Naive B cell (primary cell): Measurements from ENCODE around the gene DNAJC8. TPM values are rescaled to one million over a fixed set of nuclear protein-coding genes. Genes with fewer than 3 reads are reported as not detected.

Source experiments
- ATAC-seq, 2 donors: fragments of 150-1000 bp; cut with Tn5 transposase; 2 replicates each; pipeline ENCODE4 v1.10.0; 2021; ENCODE audit warnings: low read depth in 2 of 2, mild to moderate bottlenecking in 2 of 2, moderate library complexity in 2 of 2
- DNase-seq: peaks from one replicate; pipeline ENCODE4 v3.0.0; 2022
- H3K27ac Mint-ChIP-seq, 6 donors: one replicate each; pipeline ENCODE4 v1.8.0; 2020 to 2022; ENCODE audit warnings: mild to moderate bottlenecking in 6 of 6, mixed read lengths in 6 of 6, moderate library complexity in 5 of 6, inconsistent platforms in 2 of 6
- H3K27me3 Mint-ChIP-seq, 3 donors: one replicate each; pipeline ENCODE4 v1.8.0; 2021 to 2022; ENCODE audit warnings: mixed read lengths in 3 of 3, mild to moderate bottlenecking in 1 of 3
- H3K36me3 Mint-ChIP-seq, 2 donors: one replicate each; pipeline ENCODE4 v1.8.0; 2020 to 2022; ENCODE audit warnings: mixed read lengths in 2 of 2, inconsistent platforms in 1 of 2, mild to moderate bottlenecking in 1 of 2
- H3K4me1 Mint-ChIP-seq, 3 donors: one replicate each; pipeline ENCODE4 v1.8.0; 2020 to 2022; ENCODE audit warnings: mixed read lengths in 3 of 3, inconsistent platforms in 1 of 3, mild to moderate bottlenecking in 1 of 3, moderate library complexity in 1 of 3
- H3K4me3 Mint-ChIP-seq, 8 donors: one replicate each; pipeline ENCODE4 v1.8.0; 2020 to 2022; ENCODE audit warnings: mild to moderate bottlenecking in 8 of 8, mixed read lengths in 8 of 8, moderate library complexity in 8 of 8, inconsistent platforms in 2 of 8
- H3K9me3 Mint-ChIP-seq, 7 donors: one replicate each; pipeline ENCODE4 v1.8.0; 2020 to 2022; ENCODE audit warnings: mixed read lengths in 7 of 7, mild to moderate bottlenecking in 5 of 7, inconsistent platforms in 2 of 7, moderate library complexity in 1 of 7
- polyA plus RNA-seq, 6 donors: library from polyadenylated mRNA; unstranded; fragments of 300-500 nt; fragmentation: Illumina TruSeq; gene quantifications; one replicate each; pipeline ENCODE4 v1.2.3, GENCODE V29; 2021; ENCODE audit warnings: low read depth in 6 of 6

Gene DNAJC8
- polyA plus RNA-seq, 6 donors from 2014 or later, result 145 to 193 (median 151) TPM

DNA sequence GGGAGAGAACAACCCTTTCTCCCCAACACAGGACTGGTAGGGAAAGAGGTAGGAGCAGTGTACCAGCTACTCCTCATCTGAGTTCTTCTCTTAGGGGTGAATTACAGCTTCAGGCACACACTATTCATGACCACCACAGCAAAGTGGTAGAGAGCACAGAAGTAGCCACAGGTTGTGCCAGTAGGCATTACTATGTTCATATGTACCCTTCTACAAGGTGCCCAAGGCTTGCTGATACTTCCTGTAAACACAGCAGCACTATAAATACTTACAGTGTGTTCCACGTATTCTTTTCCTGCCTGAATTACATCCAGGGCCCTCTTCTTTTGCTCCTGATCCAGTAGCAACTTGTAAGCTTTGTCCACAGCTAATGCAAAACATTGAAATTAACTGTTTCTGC lies 23.1 kb downstream of the DNAJC8 start:
- DNase-seq (no peak), ATAC-seq (no peak)
- H3K27me3 Mint-ChIP-seq, result no peaks in the 10 kb centered on the region
- peak overlapping the region in 1 of 6 donors; percentile 16 for H3K27ac Mint-ChIP-seq
- peaks cover 0 to 22% of the 10 kb centered on the region in 2 donors for H3K36me3 Mint-ChIP-seq
- H3K9me3 Mint-ChIP-seq, result no peaks in the 10 kb centered on the region
- H3K4me1 Mint-ChIP-seq, result peaks cover 0 to 5% (median 3%) of the 10 kb centered on the region in 3 donors
- no peak overlapping the region for H3K4me3 Mint-ChIP-seq

DNA sequence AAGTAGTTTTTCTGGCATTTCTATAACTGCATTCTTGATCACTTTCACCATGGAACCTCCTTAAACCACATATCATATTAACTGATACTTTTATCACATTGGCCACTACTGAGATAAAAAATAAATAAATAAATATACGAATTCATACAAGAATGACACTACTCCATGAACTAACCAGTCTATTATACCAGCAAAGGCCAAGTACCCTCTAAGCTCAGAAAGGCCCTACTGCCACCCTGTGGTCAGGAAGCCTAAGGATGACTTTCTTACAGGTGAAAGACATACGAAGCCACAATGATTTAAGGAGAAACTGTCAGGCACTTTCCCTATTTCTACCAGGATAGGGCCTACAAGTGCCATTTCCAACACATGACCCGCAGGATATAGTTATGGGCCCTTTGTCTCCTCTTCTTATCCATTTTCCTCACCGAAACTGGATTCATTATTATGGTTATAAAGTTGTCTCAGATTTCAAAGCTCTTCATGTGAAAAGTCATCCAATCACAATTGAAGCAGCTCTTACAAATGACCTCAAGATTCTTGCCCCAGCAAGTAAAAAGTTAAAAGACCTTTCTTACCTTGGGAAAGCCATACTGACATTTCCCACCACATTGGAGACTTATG lies 23.9 kb downstream of the DNAJC8 start:
- Mint-ChIP-seq H3K4me3 (no peak overlapping the region), H3K4me1 (peaks cover 0 to 5% (median 3%) of the 10 kb centered on the region in 3 donors), H3K27ac (peak overlapping the region in 2 of 6 donors; percentile 38 to 71), H3K36me3 (peaks cover 2 to 25% of the 10 kb centered on the region in 2 donors), H3K9me3 (no peaks in the 10 kb centered on the region), H3K27me3 (no peaks in the 10 kb centered on the region)
- ATAC-seq (peak; percentile 83 to 91), DNase-seq (peak; percentile 61)

DNA sequence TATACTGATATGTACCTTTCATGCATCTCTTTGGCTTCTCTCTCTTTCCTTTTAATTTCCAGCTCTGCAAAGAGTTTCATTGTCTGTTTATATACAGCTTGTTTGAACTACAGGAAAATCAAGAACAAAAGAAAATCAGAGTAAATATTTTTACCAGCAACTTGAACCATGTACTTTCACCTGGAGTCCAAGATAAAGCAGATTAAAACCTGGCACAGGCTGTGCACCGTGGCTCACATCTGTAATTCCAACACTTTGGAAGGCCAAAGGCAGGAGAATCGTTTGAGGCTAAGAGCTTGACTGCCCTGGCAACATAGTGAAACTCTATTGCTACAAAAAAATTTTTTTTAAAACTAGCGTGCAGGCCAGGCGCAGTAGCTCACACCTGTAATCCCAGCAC lies 27.6 kb downstream of the DNAJC8 start:
- Mint-ChIP-seq H3K4me3 (no peak overlapping the region), H3K27me3 (no peaks in the 10 kb centered on the region), H3K9me3 (no peaks in the 10 kb centered on the region), H3K27ac (no peak overlapping the region), H3K4me1 (peaks cover under 1 to 13% (median 6%) of the 10 kb centered on the region in 3 donors), H3K36me3 (peaks cover 23 to 39% of the 10 kb centered on the region in 2 donors)
- DNase-seq, result no peak
- no peak for ATAC-seq

DNA sequence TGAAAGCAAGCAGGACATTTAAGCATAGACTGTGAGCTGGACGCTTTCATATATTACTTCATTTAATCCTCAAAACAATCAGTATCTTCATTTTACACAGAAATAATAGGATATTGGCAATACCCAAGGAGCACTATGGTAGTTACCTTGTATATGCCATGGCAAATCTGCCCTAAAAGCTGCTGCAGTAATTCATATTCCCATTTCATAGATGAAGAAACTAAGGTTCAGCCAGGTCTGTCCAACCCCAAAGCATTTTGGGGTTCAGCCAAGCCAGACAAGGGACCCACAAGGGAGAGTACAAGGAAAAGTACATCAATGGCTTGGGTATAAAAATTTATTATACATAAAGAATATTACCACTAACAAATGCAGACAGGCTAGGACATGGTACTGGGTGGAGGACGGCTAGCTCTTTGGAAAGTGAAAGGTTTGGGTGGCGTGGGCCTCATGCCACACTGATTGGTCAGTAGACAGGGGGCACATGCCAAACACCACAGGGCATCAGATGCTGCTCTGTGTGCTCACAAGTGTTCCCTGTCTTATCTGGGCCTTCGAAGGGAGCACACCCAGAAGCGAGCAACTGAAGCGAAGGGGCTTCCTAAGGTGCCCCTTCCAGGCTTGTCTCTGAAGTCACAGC lies 32.5 kb downstream of the DNAJC8 start:
- ATAC-seq, result no peak
- Mint-ChIP-seq H3K9me3 (no peaks in the 10 kb centered on the region), H3K4me1 (peaks cover 20 to 32% (median 26%) of the 10 kb centered on the region in 3 donors), H3K27ac (peak overlapping the region in 4 of 6 donors; percentile 65 to 80 (median 68)), H3K4me3 (peak overlapping the region in 2 of 8 donors; percentile 76 to 81), H3K27me3 (no peaks in the 10 kb centered on the region), H3K36me3 (peaks cover 38 to 48% of the 10 kb centered on the region in 2 donors)
- no peak for DNase-seq

DNA sequence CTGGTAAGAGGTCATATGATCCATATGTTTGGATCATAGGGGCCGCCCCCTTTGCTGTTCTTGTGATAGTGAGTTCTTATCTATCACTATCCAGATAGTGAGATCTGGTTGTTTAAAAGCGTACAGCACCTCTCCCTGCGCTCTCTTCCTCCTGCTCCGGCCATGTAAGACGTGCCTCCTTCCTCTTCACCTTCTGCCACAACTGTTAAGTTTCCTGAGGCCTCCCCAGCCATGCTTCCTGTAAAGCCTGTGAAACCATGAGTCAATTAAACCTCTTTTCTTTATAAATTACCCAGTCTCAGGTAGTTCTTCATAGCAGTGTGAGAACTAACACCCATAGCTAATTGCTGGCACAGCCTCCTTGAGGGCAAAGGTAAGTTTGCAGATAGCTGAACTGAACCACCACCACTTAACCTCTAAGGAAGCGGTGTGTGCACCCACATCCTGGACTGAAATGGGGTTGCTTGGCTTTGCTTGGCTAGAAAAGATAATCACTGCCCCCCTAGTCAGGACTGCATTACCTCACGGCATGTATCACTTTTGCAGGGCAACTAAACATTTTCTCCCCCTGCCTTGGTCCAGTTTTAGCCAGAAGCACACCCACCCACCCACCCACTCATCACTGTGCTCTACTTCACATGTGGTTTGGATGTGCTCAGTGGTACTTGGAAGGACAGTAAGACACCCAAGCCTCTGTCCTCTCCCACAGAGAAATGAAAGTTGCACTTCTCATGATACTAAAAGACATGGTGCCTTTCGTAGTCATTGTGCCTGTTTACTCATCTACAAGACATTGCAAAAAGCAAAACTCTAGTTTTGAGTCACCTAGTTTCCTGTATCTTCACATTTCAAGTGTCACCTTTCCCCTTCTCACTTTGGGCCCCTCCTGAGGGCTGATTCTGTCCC lies 33.2 kb downstream of the DNAJC8 start:
- Mint-ChIP-seq H3K27ac (peak overlapping the region; percentile 10 to 80 (median 68)), H3K9me3 (no peaks in the 10 kb centered on the region), H3K36me3 (peaks cover 34 to 48% of the 10 kb centered on the region in 2 donors), H3K27me3 (no peaks in the 10 kb centered on the region), H3K4me3 (peak overlapping the region in 3 of 8 donors; percentile 5 to 81 (median 76)), H3K4me1 (peaks cover 20 to 32% (median 26%) of the 10 kb centered on the region in 3 donors)
- DNase-seq, result no peak
- ATAC-seq, result peak; percentile 43 to 47

DNA sequence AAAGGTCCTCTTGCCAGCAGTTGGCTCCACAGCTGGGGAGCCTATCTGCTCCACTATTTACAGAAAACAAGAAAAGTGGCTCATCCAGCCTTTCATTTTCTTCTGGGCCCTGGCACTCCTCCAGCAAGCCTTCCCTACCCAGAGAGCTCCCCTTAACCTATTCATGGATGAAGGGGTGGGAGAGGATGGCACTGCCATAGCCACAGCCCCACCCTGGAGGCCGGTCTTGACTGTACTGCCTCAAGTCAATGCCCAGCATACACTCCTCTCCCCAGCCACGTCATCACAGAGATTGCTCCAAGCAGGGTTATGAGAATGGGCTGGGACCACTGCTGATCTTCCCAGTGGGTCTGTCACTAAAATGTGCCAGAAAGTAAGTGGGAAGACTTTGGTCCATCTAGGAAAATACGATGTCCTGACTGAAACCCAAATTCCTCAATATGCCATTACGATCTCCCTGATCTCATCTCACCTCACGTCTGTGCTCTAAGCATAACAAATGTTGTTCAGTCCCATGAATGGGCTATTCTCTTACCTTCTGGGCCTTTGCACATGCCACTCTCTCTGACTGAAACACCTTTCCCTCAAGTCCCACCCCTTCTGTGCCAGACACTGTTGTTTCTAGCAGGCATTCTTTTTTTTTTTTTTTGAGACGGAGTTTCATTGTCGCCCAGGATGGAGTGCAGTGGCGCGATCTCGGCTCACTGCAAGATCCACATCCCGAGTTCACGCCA lies 35.0 kb downstream of the DNAJC8 start:
- no peaks in the 10 kb centered on the region for H3K27me3 Mint-ChIP-seq
- DNase-seq (no peak), ATAC-seq (no peak)
- peak overlapping the region in 2 of 6 donors; percentile 42 to 69 for H3K27ac Mint-ChIP-seq
- H3K36me3 Mint-ChIP-seq, result peaks cover 25 to 43% of the 10 kb centered on the region in 2 donors
- H3K9me3 Mint-ChIP-seq, result no peaks in the 10 kb centered on the region
- peak overlapping the region in 1 of 8 donors; percentile 37 for H3K4me3 Mint-ChIP-seq
- peaks cover 24 to 32% (median 26%) of the 10 kb centered on the region in 3 donors for H3K4me1 Mint-ChIP-seq

DNA sequence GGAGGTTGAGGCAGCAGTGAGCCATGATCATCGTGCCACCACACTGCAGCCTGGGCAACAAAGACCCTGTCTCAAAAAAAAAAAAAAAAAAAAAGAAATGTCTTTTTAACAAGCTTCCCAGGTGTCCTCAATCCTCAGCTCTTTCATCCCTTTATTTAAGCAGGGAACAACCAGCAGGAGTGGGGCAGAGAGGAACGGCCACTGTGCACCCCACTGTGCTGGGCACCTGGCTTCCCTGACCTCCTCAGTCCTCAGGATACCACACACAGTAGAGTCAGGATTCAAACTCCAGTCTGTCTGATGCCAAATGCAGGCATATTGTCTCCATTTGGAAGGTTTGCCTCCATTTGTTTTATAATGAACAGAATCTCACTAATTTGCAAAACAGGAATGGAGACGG lies 36.5 kb downstream of the DNAJC8 start:
- H3K27me3 Mint-ChIP-seq, result no peaks in the 10 kb centered on the region
- H3K9me3 Mint-ChIP-seq, result no peaks in the 10 kb centered on the region
- H3K36me3 Mint-ChIP-seq, result peaks cover 25 to 43% of the 10 kb centered on the region in 2 donors
- no peak overlapping the region for H3K4me3 Mint-ChIP-seq
- DNase-seq, result no peak
- no peak for ATAC-seq
- H3K4me1 Mint-ChIP-seq, result peaks cover 24 to 32% (median 26%) of the 10 kb centered on the region in 3 donors
- peak overlapping the region in 2 of 6 donors; percentile 18 to 82 for H3K27ac Mint-ChIP-seq

DNA sequence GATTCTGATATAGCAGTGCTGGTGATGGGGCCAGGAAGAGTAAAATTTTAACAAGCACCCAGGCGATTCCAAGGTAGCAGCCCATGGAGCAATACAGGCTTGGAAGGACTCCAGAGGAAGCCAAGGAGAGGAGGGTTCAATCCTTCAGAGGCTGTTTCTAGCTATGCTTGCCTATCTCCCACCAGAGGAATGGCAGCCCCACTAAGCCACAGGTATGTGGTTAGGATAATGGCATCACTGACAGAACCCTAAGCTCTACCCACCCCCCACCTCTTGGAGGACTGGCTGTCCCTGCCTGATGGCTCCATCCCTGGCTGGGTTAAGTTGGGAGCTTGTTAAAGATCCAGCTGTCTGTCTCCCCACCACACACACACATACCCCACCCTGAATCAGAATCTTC lies 37.0 kb downstream of the DNAJC8 start:
- no peaks in the 10 kb centered on the region for H3K9me3 Mint-ChIP-seq
- peaks cover 19 to 38% of the 10 kb centered on the region in 2 donors for H3K36me3 Mint-ChIP-seq
- ATAC-seq (no peak), DNase-seq (no peak)
- H3K27ac Mint-ChIP-seq, result no peak overlapping the region
- peaks cover 24 to 29% (median 26%) of the 10 kb centered on the region in 3 donors for H3K4me1 Mint-ChIP-seq
- H3K4me3 Mint-ChIP-seq, result no peak overlapping the region
- no peaks in the 10 kb centered on the region for H3K27me3 Mint-ChIP-seq

DNA sequence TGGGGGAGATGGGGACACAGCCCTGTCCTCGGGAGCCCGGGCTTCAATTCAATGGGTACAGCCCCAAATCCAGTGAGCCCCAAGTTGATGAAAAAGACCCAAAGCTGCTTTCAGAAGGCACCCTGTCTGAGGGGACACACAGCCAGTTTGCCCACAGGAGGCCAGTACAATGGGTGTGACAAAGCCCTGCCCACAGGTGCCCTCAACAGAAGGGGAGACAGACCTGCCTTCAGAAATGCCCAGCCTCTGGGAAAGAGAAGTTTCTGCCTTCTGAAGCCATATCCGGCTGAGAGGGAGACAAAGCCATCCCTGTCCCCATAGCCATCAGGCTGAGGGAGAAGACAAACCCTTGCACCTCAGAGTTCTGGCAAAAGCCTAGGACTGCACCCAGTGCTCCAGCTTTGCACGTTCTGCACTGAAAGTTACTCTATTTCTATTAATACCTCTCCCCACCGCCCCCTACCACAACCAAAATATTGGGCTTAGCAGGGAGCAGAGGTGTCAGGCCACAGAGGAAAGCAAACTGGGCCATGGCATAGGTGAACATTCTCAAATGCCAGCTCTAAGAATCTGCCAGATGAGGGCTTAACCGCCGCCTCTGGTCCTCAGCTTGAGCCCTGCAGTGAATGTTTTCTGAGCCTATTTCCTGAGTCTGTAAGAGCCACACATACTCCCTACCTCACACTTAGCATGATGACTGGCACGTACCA lies 38.3 kb downstream of the DNAJC8 start:
- ATAC-seq (no peak), DNase-seq (no peak)
- Mint-ChIP-seq H3K4me3 (no peak overlapping the region), H3K36me3 (peaks cover 10 to 27% of the 10 kb centered on the region in 2 donors), H3K27ac (no peak overlapping the region), H3K4me1 (peaks cover 19 to 23% (median 20%) of the 10 kb centered on the region in 3 donors), H3K27me3 (no peaks in the 10 kb centered on the region), H3K9me3 (no peaks in the 10 kb centered on the region)

DNA sequence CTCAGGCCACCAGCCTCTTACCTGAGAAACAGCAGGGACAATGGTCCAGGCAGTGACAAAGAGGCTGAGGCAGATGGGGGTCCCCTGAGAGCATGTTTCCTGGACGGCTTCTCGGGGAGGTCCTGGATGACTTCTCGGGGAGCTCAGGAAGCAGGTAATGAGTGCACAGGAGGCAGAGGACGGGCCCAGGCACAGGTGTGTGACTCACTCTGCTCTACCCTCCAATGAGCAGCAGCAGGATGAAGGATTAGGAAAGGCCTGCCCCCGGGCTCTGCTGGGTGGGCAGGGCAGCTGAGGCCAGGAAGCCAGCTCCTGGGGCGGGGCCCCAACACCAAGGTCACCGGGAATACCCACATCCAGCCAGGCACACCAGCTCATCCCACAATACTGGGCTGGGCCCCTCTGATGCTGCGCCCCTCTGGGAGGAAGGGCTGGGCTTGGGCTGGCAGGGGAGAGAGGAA lies 39.1 kb downstream of the DNAJC8 start:
- DNase-seq (no peak), ATAC-seq (no peak)
- Mint-ChIP-seq H3K4me1 (peaks cover 12 to 19% (median 16%) of the 10 kb centered on the region in 3 donors), H3K9me3 (no peaks in the 10 kb centered on the region), H3K27me3 (no peaks in the 10 kb centered on the region), H3K27ac (no peak overlapping the region), H3K4me3 (no peak overlapping the region), H3K36me3 (peaks cover 3 to 19% of the 10 kb centered on the region in 2 donors)

DNA sequence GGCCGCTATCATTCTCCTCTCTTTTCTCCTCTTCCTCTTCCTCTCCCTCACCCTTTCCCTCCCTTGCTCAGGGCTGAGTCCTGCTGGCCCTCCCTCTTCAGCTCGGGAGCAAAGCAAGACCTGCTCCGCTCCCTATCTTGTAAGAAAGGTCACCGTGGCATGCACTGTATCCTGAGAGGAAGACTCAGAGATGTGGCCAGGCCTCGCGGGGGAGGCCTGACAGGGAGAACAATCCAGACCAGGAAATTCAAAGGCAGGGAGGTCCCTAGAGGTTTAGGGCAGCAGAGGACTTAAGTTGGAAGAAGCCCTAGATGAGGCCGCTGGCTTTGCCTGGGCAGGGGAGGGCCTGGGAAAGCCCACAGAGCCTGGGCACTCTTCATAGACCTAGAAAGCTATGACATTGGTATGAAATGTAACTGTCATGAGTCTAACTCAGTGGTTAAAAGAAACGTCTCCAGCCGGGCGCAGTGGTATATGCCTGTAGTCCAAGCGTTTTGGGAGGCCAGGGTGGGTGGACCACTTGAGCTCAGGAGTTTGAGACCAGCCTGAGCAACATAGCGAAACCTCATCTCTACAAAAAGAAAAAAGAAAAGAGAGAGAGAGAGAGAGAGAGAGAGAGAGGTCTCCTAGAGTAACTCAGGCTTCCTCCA lies 41.7 kb downstream of the DNAJC8 start:
- Mint-ChIP-seq H3K9me3 (no peaks in the 10 kb centered on the region), H3K27me3 (no peaks in the 10 kb centered on the region), H3K36me3 (peaks cover 0 to 8% of the 10 kb centered on the region in 2 donors), H3K4me3 (no peak overlapping the region), H3K27ac (peak overlapping the region in 2 of 6 donors; percentile 79 to 94), H3K4me1 (peaks cover 0 to 8% (median 4%) of the 10 kb centered on the region in 3 donors)
- DNase-seq (no peak), ATAC-seq (no peak)
